Tibial nerve (tissue), 4 donors: ENCODE results near the gene LYRM7. TPM values are rescaled to one million over a fixed set of nuclear protein-coding genes. Genes with fewer than 3 reads are reported as not detected.
"Not testable (repeated sequence)": the region's sequence is repeated elsewhere in the genome, so short reads cannot be mapped to it uniquely, and the experiment has no call there.

ENCODE experiments used
- DNase-seq, 2 donors: peaks; one replicate each; pipeline ENCODE4 v3.0.0-alpha.2; 2019; ENCODE audit warnings: low spot score in 2 of 2
- H3K27ac ChIP-seq, 4 donors: fragments of 200-600 bp; sonication (generic) in 3 of 4; one replicate each; pipeline ENCODE4 v1.5.1; 2017 to 2019; ENCODE audit warnings: mild to moderate bottlenecking in 1 of 4
- H3K27me3 ChIP-seq, 2 donors: fragments of 200-600 bp; sonication (generic) in 1 of 2; one replicate each; pipeline versions ENCODE4 v1.5.1 to v1.6.0; 2017 to 2019
- H3K36me3 ChIP-seq, 3 donors: fragments of 200-600 bp; sonication (generic); one replicate each; pipeline ENCODE4 v1.5.1; 2018 to 2019
- H3K4me1 ChIP-seq, 4 donors: fragments of 200-600 bp; sonication (generic) in 3 of 4; one replicate each; pipeline ENCODE4 v1.5.1; 2017 to 2019
- H3K4me3 ChIP-seq, 4 donors: fragments of 200-600 bp; sonication (generic) in 3 of 4; one replicate each; pipeline ENCODE4 v1.5.1; 2017 to 2019; ENCODE audit warnings: mild to moderate bottlenecking in 1 of 4, moderate library complexity in 1 of 4
- H3K9me3 ChIP-seq, 4 donors: fragments of 200-600 bp; sonication (generic) in 3 of 4; one replicate each; pipeline ENCODE4 v1.5.1; 2017 to 2019
- EP300 ChIP-seq, 2 donors: sonication (generic); formaldehyde crosslinking; IDR thresholded peaks; one replicate each; pipeline ENCODE4 v1.6.1; 2017; ENCODE audit warnings: antibody characterized with exemption in 2 of 2, mild to moderate bottlenecking in 1 of 2
- POLR2A ChIP-seq, 2 donors: fragments of 450-650 bp; IDR thresholded peaks; one replicate each; pipeline ENCODE4 v1.6.1; 2017; ENCODE audit warnings: antibody characterized with exemption in 2 of 2, mild to moderate bottlenecking in 2 of 2, moderate library complexity in 2 of 2
- WGBS, 2 donors: methylation state at CpG; one replicate each; pipeline ENCODE4 v1.1.5; 2018; 5-methylcytosine and 5-hydroxymethylcytosine counted together
- total RNA-seq, 4 donors: library from RNA; depleted of rRNA; stranded (reverse); fragments of >200 nt; gene quantifications; one replicate each; pipeline ENCODE4 v1.1.0, GENCODE V29; 2016
- TF ChIP-seq, protein P1 (sequence below), 5 experiments: fragments of 200-600 bp in 3 of 5; fragments of 450-650 bp in 2 of 5; sonication (generic) in 3 of 5; IDR thresholded peaks; one replicate each; pipeline ENCODE4 v1.5.1; 2016 to 2019; ENCODE audit warnings: antibody characterized with exemption in 5 of 5, mild to moderate bottlenecking in 3 of 5, moderate library complexity in 2 of 5

Gene LYRM7
- total RNA-seq, 4 donors from 2014 or later: 6.3 to 10.1 (median 8.3) TPM

DNA sequence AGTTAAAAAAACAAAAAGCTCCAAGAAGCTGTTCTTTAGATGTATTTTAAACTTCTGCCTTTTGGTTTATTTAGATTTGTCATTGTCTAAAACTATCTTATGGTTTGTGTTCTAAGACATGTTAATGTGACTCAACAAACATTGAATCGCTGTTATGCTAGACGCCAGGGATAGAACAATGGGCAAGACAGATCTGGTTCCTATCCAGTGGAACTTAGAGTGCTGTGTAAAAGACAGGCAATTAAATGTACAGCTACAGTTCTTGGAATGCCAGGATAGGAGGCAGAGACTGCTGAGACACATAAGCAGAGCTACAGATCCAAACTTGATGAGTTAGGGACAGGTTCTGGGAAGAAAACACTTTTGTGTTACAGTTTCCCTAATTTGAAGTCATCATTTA lies 22.4 kb downstream of the LYRM7 start:
- Histone ChIP-seq H3K27ac (no peak overlapping the region), H3K36me3 (peaks cover 0 to under 1% (median 0%) of the 10 kb centered on the region in 3 donors), H3K27me3 (no peaks in the 10 kb centered on the region), H3K9me3 (no peaks in the 10 kb centered on the region), H3K4me1 (no peaks in the 10 kb centered on the region), H3K4me3 (no peak overlapping the region)
- WGBS, 2 donors: 55 to 59% methylated on average over 2 of the region's 2 CpGs
- DNase-seq: no peak
- TF ChIP-seq, protein P1, sequence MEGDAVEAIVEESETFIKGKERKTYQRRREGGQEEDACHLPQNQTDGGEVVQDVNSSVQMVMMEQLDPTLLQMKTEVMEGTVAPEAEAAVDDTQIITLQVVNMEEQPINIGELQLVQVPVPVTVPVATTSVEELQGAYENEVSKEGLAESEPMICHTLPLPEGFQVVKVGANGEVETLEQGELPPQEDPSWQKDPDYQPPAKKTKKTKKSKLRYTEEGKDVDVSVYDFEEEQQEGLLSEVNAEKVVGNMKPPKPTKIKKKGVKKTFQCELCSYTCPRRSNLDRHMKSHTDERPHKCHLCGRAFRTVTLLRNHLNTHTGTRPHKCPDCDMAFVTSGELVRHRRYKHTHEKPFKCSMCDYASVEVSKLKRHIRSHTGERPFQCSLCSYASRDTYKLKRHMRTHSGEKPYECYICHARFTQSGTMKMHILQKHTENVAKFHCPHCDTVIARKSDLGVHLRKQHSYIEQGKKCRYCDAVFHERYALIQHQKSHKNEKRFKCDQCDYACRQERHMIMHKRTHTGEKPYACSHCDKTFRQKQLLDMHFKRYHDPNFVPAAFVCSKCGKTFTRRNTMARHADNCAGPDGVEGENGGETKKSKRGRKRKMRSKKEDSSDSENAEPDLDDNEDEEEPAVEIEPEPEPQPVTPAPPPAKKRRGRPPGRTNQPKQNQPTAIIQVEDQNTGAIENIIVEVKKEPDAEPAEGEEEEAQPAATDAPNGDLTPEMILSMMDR (IDR thresholded peaks at IDR 0.05): no peak
- TF ChIP-seq EP300 (IDR thresholded peaks at IDR 0.05): no peak
- TF ChIP-seq POLR2A (IDR thresholded peaks at IDR 0.05): no peak

DNA sequence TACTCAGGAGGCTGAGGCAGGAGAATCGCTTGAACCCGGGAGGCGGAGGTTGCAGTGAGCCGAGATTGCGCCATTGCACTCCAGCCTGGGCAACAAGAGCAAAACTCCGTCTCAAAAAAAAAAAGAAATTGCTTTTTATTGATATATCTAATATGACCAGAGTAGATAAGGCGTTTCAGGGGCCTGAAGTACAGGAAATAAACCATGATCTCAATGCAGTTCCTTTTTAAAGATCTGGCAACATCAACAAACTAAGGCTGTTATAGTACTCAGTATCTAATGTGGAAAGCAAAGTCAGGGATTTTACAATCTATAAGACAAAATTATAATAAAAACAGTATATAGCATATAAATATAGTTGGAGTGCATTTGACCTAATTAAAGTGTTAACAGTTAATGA lies 23.2 kb downstream of the LYRM7 start:
- not testable (repeated sequence) for H3K27me3 ChIP-seq, H3K9me3 ChIP-seq, H3K4me1 ChIP-seq, H3K27ac ChIP-seq, H3K36me3 ChIP-seq, DNase-seq, H3K4me3 ChIP-seq
- WGBS, 2 donors: 89 to 95% methylated on average over 7 of the region's 7 CpGs

DNA sequence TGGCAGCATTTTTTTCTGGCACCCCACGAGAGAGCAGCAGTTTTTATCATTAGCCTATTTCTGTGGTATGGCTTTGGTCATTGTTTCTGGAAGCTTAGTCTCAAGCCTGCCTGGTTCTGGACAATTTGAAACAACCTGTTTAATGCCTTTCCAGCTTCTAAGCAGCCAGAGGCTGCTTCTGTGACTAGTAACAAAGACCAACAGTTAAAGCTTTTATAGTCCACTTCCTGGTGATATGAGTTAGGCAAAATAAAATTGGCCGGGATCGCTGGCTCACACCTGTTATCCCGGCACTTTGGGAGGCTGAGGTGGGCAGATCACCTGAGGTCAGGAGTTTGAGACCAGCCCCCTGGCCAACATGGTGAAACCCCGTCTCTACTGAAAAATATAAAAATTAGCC lies 24.0 kb downstream of the LYRM7 start:
- Histone ChIP-seq H3K4me3 (no peak overlapping the region), H3K4me1 (no peaks in the 10 kb centered on the region), H3K27me3 (no peaks in the 10 kb centered on the region), H3K9me3 (no peaks in the 10 kb centered on the region), H3K27ac (no peak overlapping the region), H3K36me3 (no peaks in the 10 kb centered on the region)
- TF ChIP-seq, protein P1 (IDR thresholded peaks at IDR 0.05): no peak
- TF ChIP-seq POLR2A (IDR thresholded peaks at IDR 0.05): no peak
- no peak for TF ChIP-seq EP300 (IDR thresholded peaks at IDR 0.05)
- no peak for DNase-seq
- 75 to 83% methylated on average over 5 of the region's 5 CpGs for WGBS, 2 donors

DNA sequence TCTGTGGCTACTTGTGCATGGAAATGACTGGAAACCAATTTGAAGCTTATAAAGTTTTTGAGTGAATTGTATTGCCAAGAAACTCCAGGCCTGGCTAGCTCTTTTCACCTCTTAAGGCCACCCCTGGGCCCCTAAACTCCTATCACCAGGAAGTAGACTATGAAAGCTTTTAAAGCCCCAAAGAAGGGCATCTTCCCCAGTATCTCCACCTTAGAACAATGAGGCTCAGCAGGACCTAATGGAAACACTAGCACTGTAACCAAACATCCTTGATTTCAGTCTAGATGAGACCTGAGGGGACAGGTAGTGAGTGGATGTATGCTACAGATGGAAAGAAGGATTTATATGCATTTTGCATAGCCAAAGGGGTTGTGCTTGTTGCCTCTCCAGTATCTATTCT lies 25.0 kb downstream of the LYRM7 start:
- TF ChIP-seq POLR2A (IDR thresholded peaks at IDR 0.05) (no peak), EP300 (IDR thresholded peaks at IDR 0.05) (no peak)
- no peaks in the 10 kb centered on the region for H3K4me1 ChIP-seq

DNA sequence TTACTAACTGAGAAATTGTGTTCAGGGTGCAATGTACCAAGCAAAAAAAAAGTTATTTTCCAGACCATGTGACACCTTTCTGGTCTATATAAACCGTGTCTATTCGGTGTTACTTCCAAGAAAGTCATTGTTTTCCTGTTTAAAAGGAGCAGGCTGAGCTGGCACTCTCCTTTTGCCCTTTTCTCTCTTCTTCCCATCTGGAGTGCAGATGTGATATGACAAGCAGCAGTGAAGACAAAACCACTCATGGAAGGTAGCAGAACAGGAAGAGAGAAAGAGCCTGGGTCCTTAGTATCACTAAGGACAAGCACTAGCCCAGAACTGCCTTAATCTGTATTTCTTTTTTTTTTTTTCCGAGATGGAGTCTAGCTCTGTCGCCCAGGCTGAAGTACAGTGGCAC lies 25.6 kb downstream of the LYRM7 start:
- 82 to 87% methylated on average over 4 of the region's 4 CpGs for WGBS, 2 donors
- TF ChIP-seq, protein P1 (IDR thresholded peaks at IDR 0.05): no peak
- no peak for TF ChIP-seq EP300 (IDR thresholded peaks at IDR 0.05)
- no peak for TF ChIP-seq POLR2A (IDR thresholded peaks at IDR 0.05)
- H3K4me3 ChIP-seq: no peak overlapping the region
- no peak for DNase-seq
- H3K4me1 ChIP-seq: no peaks in the 10 kb centered on the region
- peaks cover 0 to 1% (median 0%) of the 10 kb centered on the region in 3 donors for H3K36me3 ChIP-seq
- no peaks in the 10 kb centered on the region for H3K27me3 ChIP-seq
- no peak overlapping the region for H3K27ac ChIP-seq
- H3K9me3 ChIP-seq: no peaks in the 10 kb centered on the region

More for the DNA sequence above, 25.0 kb downstream of the LYRM7 start:
- no peak overlapping the region for H3K4me3 ChIP-seq
- DNase-seq: no peak
- no peaks in the 10 kb centered on the region for H3K36me3 ChIP-seq
- H3K27ac ChIP-seq: no peak overlapping the region
- H3K9me3 ChIP-seq: no peaks in the 10 kb centered on the region
- no peaks in the 10 kb centered on the region for H3K27me3 ChIP-seq

DNA sequence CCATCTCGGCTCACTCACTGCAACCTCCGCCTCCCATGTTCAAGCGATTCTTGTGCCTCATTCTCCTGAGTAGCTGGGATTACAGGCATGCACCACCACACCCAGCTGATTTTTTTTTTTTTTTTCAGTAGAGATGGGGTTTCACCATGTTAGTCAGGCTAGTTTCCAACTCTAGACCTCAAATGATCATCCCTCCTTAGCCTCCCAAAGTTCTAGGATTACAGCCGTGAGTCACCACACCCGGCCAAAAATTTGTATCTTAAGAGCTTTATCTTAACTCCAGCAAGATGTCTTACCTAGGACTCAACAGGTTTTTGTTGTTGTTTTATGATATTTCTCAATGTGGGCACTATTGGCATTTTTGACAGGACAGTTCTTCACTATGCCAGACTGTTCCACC lies 27.9 kb downstream of the LYRM7 start:
- Histone ChIP-seq H3K9me3 (no peaks in the 10 kb centered on the region), H3K4me1 (no peaks in the 10 kb centered on the region), H3K4me3 (no peak overlapping the region), H3K27ac (no peak overlapping the region), H3K27me3 (no peaks in the 10 kb centered on the region), H3K36me3 (peaks cover 0 to 11% (median 0%) of the 10 kb centered on the region in 3 donors)
- no peak for DNase-seq
- TF ChIP-seq EP300 (IDR thresholded peaks at IDR 0.05): no peak
- TF ChIP-seq, protein P1 (IDR thresholded peaks at IDR 0.05): no peak
- TF ChIP-seq POLR2A (IDR thresholded peaks at IDR 0.05): no peak
- WGBS, 2 donors: 88 to 95% methylated on average over 5 of the region's 5 CpGs
